Upper lobe of right lung (tissue), 1 donor: Measurements from ENCODE around the gene CLCNKB. TPM values are rescaled to one million over a fixed set of nuclear protein-coding genes. Genes with fewer than 3 reads are reported as not detected.

Experiments used
- ATAC-seq: fragments of 200-7000 bp; cut with Tn5 transposase; one replicate; pipeline ENCODE4 v1.9.1; 2020; ENCODE audit warnings: mild to moderate bottlenecking, moderate library complexity
- DNase-seq: peaks from one replicate; pipeline ENCODE4 v3.0.0-alpha.2; 2020
- H3K27ac ChIP-seq: fragments of 200-600 bp; one replicate; pipeline ENCODE4 v1.8.0; 2022
- H3K27me3 ChIP-seq: fragments of 200-600 bp; one replicate; pipeline ENCODE4 v1.8.0; 2022; ENCODE audit warnings: mild to moderate bottlenecking
- H3K36me3 ChIP-seq: fragments of 200-600 bp; one replicate; pipeline ENCODE4 v1.8.0; 2022
- H3K4me1 ChIP-seq: fragments of 200-600 bp; one replicate; pipeline ENCODE4 v1.8.0; 2022
- H3K4me3 ChIP-seq: fragments of 200-600 bp; one replicate; pipeline ENCODE4 v1.8.0; 2022; ENCODE audit warnings: mild to moderate bottlenecking
- H3K9me3 ChIP-seq: fragments of 200-600 bp; one replicate; pipeline ENCODE4 v1.8.0; 2022
- intact Hi-C: fragments of 100-400 bp; cut with DNase I; formaldehyde crosslinking; loops from one replicate; pipeline ENCODE4 v1.11.0; 2022
- total RNA-seq: library from RNA; stranded (reverse); fragmentation: NEBNext Ultra II Directional; extraction: Animal tissue kit (Norgen Biotek cat#: 25700); gene quantifications from one replicate; pipeline ENCODE4 v1.2.1, GENCODE V29; 2021
- TF ChIP-seq, protein P1 (sequence below): fragments of 200-600 bp; IDR thresholded peaks from one replicate; pipeline ENCODE4 v1.8.0; 2022; ENCODE audit warnings: antibody characterized with exemption
- donor health status: DM: no; HTN: yes; CAD: no; lungs with severe emphysema.

The CLCNKB gene
- total RNA-seq, 1 donor from 2014 or later, result 0.35 TPM

DNA sequence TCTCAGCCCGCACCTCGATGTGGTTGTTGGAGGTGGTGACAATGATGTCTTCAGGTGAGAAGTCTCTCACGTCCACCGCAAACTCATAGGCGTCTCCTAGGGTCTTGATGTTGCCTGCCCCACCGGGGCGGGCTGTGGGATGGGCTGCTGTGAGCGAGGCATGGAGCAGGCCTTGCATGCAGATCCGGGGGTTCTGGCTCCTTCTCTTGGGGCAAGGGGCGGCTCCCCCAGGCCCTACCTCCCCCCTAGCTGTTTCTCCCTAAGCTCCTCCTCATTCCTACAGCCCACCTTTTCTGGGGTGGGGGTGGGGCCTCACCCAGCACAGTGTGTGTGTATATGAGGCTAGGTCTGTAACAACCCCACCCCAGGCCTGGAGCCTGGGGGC lies 26.5 kb upstream of the CLCNKB start:
- no peaks in the 10 kb centered on the region for H3K27me3 ChIP-seq
- TF ChIP-seq, protein P1, sequence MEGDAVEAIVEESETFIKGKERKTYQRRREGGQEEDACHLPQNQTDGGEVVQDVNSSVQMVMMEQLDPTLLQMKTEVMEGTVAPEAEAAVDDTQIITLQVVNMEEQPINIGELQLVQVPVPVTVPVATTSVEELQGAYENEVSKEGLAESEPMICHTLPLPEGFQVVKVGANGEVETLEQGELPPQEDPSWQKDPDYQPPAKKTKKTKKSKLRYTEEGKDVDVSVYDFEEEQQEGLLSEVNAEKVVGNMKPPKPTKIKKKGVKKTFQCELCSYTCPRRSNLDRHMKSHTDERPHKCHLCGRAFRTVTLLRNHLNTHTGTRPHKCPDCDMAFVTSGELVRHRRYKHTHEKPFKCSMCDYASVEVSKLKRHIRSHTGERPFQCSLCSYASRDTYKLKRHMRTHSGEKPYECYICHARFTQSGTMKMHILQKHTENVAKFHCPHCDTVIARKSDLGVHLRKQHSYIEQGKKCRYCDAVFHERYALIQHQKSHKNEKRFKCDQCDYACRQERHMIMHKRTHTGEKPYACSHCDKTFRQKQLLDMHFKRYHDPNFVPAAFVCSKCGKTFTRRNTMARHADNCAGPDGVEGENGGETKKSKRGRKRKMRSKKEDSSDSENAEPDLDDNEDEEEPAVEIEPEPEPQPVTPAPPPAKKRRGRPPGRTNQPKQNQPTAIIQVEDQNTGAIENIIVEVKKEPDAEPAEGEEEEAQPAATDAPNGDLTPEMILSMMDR, result no peak
- peaks cover 29% of the 10 kb centered on the region for H3K4me1 ChIP-seq
- H3K4me3 ChIP-seq, result peak overlapping the region; percentile 33
- ATAC-seq (no peak), DNase-seq (no peak)
- H3K27ac ChIP-seq, result peak overlapping the region; percentile 78
- no peaks in the 10 kb centered on the region for H3K9me3 ChIP-seq
- intact Hi-C loops, result no loop called here
- no peaks in the 10 kb centered on the region for H3K36me3 ChIP-seq

DNA sequence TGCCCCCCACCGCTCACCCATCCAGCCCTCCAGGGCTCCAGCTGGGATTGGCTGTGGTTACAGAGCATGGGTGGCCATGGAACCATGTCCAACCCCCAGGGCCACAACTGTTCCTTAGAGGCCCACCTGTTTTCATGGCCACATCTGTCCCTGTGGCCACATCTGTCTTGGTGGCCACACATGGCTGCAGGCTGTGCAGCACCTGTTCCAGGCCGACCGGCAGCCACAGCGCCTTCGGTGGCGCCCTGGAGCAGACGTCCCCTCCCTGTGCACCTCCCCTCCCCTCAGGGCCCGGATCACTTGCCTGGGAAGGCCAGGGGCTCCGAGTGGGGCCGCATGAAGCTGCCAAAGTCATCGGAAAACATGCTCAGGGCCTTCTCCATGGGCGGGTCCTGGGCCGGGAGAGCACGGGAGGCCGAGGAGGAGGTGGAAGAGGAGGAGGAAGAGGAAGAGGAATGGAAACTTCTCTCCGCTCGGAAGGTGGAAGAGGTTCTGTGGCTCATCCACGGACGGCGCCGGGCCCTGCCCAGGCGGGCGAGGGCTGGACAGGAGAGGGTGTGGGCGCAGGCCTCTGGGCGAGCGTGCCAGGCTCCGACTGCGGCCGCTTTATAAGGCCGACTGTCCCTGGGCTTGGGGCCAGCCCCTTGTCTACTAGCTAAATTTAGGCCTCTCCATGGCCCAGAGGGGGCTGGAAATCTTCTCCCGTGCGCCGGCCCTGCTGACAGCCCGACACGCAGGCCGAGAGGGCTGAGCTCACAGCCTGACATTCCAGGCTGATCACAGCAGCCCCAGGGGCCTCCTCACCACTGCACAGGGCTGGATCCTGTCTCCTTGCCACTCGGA lies 25.9 kb upstream of the CLCNKB start, which contains the start of gene HSPB7:
Gene HSPB7, minus strand, starts transcription at position 583 of the 843 bp plus-strand sequence. Its CDS starts 80 bp downstream, at position 503.
- Histone ChIP-seq H3K27ac (peak within 1 kb of the TSS; percentile 78), H3K27me3 (no peaks in the 10 kb centered on the region), H3K4me1 (peaks cover 23% of the 10 kb centered on the region), H3K9me3 (no peaks in the 10 kb centered on the region), H3K4me3 (peak within 1 kb of the TSS; percentile 33), H3K36me3 (no peaks in the 10 kb centered on the region)
- peak; percentile 55 for ATAC-seq
- DNase-seq, result peak; percentile 77
- TF ChIP-seq, protein P1, result no peak
- intact Hi-C loops, result no loop called here

DNA sequence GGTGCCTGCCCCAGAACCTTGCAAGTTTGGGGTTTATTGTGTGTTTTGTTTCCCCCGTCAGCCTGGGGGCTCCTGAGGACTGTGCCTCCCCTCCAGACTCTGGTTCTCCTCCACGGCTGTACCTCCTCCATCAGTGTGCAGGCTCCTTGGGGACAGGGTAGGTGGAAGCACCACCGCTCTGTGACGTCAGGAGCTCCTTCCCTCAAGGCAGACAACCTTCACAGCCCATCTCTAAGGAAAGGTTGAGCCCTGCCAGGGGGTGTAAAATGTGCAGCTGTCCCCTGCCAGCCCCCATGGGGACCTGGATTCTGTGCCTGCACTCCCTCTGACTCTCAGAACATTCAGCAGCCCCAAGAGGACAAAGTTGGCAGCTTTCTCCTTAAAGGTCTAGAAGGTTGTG lies 25.3 kb upstream of the CLCNKB start:
- Histone ChIP-seq H3K4me3 (peak overlapping the region; percentile 33), H3K4me1 (peaks cover 17% of the 10 kb centered on the region), H3K27me3 (no peaks in the 10 kb centered on the region), H3K27ac (peak overlapping the region; percentile 78), H3K9me3 (no peaks in the 10 kb centered on the region), H3K36me3 (no peaks in the 10 kb centered on the region)
- intact Hi-C loops, result no loop called here
- ATAC-seq, result no peak
- TF ChIP-seq, protein P1, result no peak
- DNase-seq, result no peak

DNA sequence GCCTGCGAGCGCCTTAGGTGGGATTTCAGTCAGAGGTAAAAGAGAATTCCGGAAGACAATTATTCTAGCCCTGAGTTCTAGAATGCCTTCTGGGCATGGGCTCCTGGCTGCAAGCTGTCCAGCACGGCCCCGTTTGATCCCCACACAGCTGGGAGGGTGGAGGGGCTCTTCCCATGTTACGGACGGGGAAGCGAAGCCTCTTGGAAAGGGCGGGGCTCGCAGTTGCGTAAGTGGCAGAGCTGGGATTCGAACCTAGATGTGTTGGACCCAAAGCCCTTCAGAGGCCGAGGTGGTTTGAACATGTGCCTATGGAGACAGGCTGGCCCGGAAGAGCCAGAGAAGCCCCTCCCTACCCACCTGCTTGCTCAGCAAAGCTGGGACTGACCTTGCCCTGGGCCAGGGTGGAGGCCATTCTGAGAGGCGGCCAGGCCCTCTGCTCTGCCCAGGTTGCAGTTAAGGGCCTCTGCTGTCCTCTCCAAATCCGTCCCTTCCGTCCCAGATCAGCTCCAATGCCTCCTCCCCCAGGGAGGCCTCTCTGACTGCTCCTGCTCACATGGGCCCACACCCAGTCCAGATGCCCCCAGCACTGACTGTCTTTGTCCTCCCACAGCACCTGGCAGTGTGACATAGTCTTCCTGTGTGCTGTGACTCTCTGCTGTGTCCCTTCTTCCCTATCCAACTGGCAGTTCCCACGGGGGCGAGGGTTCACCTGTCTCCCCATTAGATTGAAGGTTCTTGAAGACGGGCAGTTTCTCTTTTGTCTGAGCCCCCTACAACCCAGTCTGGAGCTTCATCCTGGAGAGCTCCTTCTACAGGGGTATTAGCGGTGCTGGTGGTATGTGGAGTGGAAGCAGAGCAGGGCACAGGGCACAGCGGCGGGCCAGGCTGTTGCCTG lies 24.6 kb upstream of the CLCNKB start:
- peaks cover 15% of the 10 kb centered on the region for H3K4me1 ChIP-seq
- TF ChIP-seq, protein P1, result no peak
- no peak overlapping the region for H3K4me3 ChIP-seq

DNA sequence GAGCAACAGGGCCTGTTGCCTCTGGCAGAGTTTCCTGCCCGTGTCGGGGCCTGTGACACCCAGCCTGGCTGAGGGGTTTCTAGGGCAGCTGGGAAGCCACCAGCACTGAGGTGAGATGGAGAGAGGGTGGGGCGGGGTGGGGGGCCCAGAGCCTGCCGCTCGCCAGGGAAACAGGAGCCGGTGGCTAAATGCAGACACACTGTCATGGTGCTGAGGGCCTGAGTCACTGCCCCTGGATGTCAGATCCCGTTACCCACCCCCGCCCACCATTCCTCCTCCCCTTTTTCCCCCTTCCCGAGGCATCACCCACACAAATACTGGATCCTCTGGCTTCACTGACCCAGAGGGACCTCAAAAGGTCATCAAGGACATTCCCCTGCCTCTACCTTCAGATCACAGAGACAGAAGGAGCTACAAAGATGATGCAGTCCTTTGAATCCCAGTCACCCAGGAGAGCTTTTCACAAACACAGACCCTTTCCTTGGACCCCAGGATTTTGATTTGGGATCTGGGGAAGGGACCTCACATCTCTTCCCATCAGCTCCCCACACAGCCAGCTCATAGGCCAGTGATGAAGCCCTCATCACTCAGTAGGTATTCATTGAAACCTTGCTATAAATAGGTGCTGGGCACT lies 23.8 kb upstream of the CLCNKB start:
- Histone ChIP-seq H3K9me3 (no peaks in the 10 kb centered on the region), H3K4me1 (peaks cover 15% of the 10 kb centered on the region), H3K4me3 (no peak overlapping the region), H3K36me3 (no peaks in the 10 kb centered on the region), H3K27ac (peak overlapping the region; percentile 78), H3K27me3 (no peaks in the 10 kb centered on the region)
- no peak for ATAC-seq
- intact Hi-C loops, result no loop called here
- TF ChIP-seq, protein P1, result no peak
- DNase-seq, result no peak

More for the DNA sequence above, 24.6 kb upstream of the CLCNKB start:
- Histone ChIP-seq H3K27me3 (no peaks in the 10 kb centered on the region), H3K36me3 (no peaks in the 10 kb centered on the region), H3K27ac (peak overlapping the region; percentile 78), H3K9me3 (no peaks in the 10 kb centered on the region)
- DNase-seq (no peak), ATAC-seq (no peak)
- intact Hi-C loops, result no loop called here
